GM21526 (cell line): ENCODE results near the gene POLD1.
A peak's percentile ranks its signal among the peaks of the same experiment; 100 is the strongest.
"Not testable (repeated sequence)": the region's sequence is repeated elsewhere in the genome, so short reads cannot be mapped to it uniquely, and the experiment has no call there.

Source experiments
- ATAC-seq: cut with Tn5 transposase; IDR thresholded peaks from one replicate; pipeline ENCODE4 v1.9.1; 2021; ENCODE audit warnings: moderate library complexity; ENCODE audit not compliant: unreplicated experiment, low FRiP score

Gene POLD1

GRCh38 chr19:50383852-50384684 lies at the start of gene POLD1:
TSS of gene POLD1 (plus strand) at chr19:50384347. CDS start at chr19:50398852, 14,505 bp downstream.
- peak; percentile 64 for ATAC-seq

GRCh38 chr19:50334741-50335421 lies 49.3 kb upstream of the POLD1 start:
- ATAC-seq = no peak

- ATAC-seq = not testable (repeated sequence)
Measured at GRCh38 chr19:50337031-50337430, 47.1 kb upstream of the POLD1 start.

- no peak for ATAC-seq
Measured at GRCh38 chr19:50340331-50340730, 43.8 kb upstream of the POLD1 start.

GRCh38 chr19:50341091-50341564 lies 43.0 kb upstream of the POLD1 start:
- no peak for ATAC-seq

GRCh38 chr19:50344661-50345318 lies 39.4 kb upstream of the POLD1 start:
- ATAC-seq = no peak

GRCh38 chr19:50347089-50347581 lies 37.0 kb upstream of the POLD1 start:
- ATAC-seq = peak; percentile 45

GRCh38 chr19:50349277-50350057 lies 34.7 kb upstream of the POLD1 start:
- no peak for ATAC-seq

- no peak for ATAC-seq
Measured at GRCh38 chr19:50352242-50352641, 31.9 kb upstream of the POLD1 start.

GRCh38 chr19:50353487-50353880 lies 30.7 kb upstream of the POLD1 start:
- ATAC-seq = not testable (repeated sequence)

- no peak for ATAC-seq
Measured at GRCh38 chr19:50356691-50357177, 27.4 kb upstream of the POLD1 start.

GRCh38 chr19:50357178-50358100 lies 26.7 kb upstream of the POLD1 start:
- ATAC-seq = no peak

- ATAC-seq = no peak
Measured at GRCh38 chr19:50358483-50359327, 25.4 kb upstream of the POLD1 start.

- no peak for ATAC-seq
Measured at GRCh38 chr19:50359328-50359818, 24.8 kb upstream of the POLD1 start.

- no peak for ATAC-seq
Measured at GRCh38 chr19:50361290-50362029, 22.7 kb upstream of the POLD1 start.

- ATAC-seq = no peak
Measured at GRCh38 chr19:50362030-50362412, 22.1 kb upstream of the POLD1 start.
